Measurements from ENCODE around the gene CLDN11. TPM values are rescaled to one million over a fixed set of nuclear protein-coding genes. Genes with fewer than 3 reads are reported as not detected.

CLDN11 gene
- polyA plus RNA-seq, 2 donors: 0.49 to 1.2 TPM

GRCh38 chr3:170410428-170411029 lies 8.1 kb upstream of the CLDN11 start:
- Histone ChIP-seq H3K4me3 (ENCODE audit: low read depth in 1 of 2, low read length in 2 of 2) (no peak overlapping the region), H3K36me3 (ENCODE audit: control insufficient read depth in 2 of 2, insufficient read depth in 2 of 2, low read length in 1 of 2) (no peaks in the 10 kb centered on the region), H3K27ac (ENCODE audit: low read depth in 2 of 2, low read length in 1 of 2) (no peak overlapping the region), H3K9me3 (ENCODE audit: control insufficient read depth in 2 of 2, insufficient read depth in 1 of 2, low read depth in 1 of 2, low read length in 1 of 2) (no peaks in the 10 kb centered on the region), H3K4me1 (ENCODE audit: control insufficient read depth in 2 of 2, insufficient read depth in 2 of 2, low read length in 1 of 2) (no peaks in the 10 kb centered on the region), H3K27me3 (ENCODE audit: control insufficient read depth in 1 of 2, insufficient read depth in 2 of 2, low read length in 2 of 2) (no peaks in the 10 kb centered on the region)
- 57 to 58% methylated on average over 4 of the region's 4 CpGs for WGBS, 2 donors

- H3K27me3 ChIP-seq (ENCODE audit: control insufficient read depth in 1 of 2, insufficient read depth in 2 of 2, low read length in 2 of 2): peaks cover 0 to 3% of the 10 kb centered on the region in 2 donors
- no peaks in the 10 kb centered on the region for H3K36me3 ChIP-seq (ENCODE audit: control insufficient read depth in 2 of 2, insufficient read depth in 2 of 2, low read length in 1 of 2)
- H3K4me1 ChIP-seq (ENCODE audit: control insufficient read depth in 2 of 2, insufficient read depth in 2 of 2, low read length in 1 of 2): peaks cover 0 to 1% of the 10 kb centered on the region in 2 donors
- no peak overlapping the region for H3K27ac ChIP-seq (ENCODE audit: low read depth in 2 of 2, low read length in 1 of 2)
- no peak overlapping the region for H3K4me3 ChIP-seq (ENCODE audit: low read depth in 1 of 2, low read length in 2 of 2)
- WGBS, 2 donors: 96% methylated on average over 4 of the region's 4 CpGs
- no peaks in the 10 kb centered on the region for H3K9me3 ChIP-seq (ENCODE audit: control insufficient read depth in 2 of 2, insufficient read depth in 1 of 2, low read depth in 1 of 2, low read length in 1 of 2)
Observed at GRCh38 chr3:170413291-170413690, 5.4 kb upstream of the CLDN11 start.

DNA sequence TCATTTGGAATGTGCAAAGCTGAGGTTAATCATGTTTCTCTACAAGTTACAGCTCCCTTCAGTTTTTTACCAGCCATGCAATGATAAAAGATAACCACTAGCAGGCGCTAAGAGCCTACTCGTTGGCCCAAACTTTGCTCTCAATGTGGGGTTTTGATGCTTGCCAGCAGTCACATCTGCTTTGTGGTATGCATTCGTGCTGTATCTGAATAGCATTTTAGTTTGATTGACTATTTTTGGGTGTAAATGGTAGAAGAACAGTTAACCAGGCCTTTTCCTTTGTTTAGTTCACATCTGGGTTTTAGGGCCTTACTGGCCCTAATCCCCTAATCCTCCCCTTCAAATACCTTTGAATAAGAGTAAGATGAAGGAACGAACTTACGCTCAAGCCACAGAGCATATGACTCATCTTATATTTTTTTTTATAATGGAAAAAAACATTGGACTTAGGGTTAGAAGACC lies 4.4 kb upstream of the CLDN11 start:
- H3K27me3 ChIP-seq (ENCODE audit: control insufficient read depth in 1 of 2, insufficient read depth in 2 of 2, low read length in 2 of 2): peaks cover 0 to 3% of the 10 kb centered on the region in 2 donors
- H3K4me1 ChIP-seq (ENCODE audit: control insufficient read depth in 2 of 2, insufficient read depth in 2 of 2, low read length in 1 of 2): peaks cover 5 to 6% of the 10 kb centered on the region in 2 donors
- no peak overlapping the region for H3K27ac ChIP-seq (ENCODE audit: low read depth in 2 of 2, low read length in 1 of 2)
- H3K9me3 ChIP-seq (ENCODE audit: control insufficient read depth in 2 of 2, insufficient read depth in 1 of 2, low read depth in 1 of 2, low read length in 1 of 2): no peaks in the 10 kb centered on the region
- H3K4me3 ChIP-seq (ENCODE audit: low read depth in 1 of 2, low read length in 2 of 2): no peak overlapping the region
- H3K36me3 ChIP-seq (ENCODE audit: control insufficient read depth in 2 of 2, insufficient read depth in 2 of 2, low read length in 1 of 2): no peaks in the 10 kb centered on the region
- WGBS, 2 donors: 14 to 23% methylated on average over 5 of the region's 5 CpGs

DNA sequence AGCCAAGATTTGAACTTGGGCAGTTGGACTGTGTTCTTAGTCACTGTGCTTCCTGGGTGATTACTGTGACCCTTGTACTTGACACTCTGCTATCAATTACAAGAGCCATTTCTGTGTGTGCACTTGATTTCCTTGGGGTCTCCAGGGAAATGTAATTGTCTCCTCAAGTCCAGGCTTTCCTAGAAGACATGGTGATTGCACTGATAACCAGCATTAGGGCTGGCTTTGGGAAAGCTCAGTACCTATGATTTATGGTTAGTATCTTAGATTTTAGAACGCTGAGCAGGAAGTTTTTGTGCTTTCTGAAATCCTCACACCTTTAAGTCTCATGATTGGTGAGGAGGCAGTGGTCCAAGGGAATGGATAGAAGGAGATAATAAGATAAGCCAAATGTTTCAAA lies 1.6 kb upstream of the CLDN11 start:
- WGBS, 2 donors: 68 to 81% methylated on average over 1 of the region's 1 CpG
- H3K4me3 ChIP-seq (ENCODE audit: low read depth in 1 of 2, low read length in 2 of 2): no peak overlapping the region
- peaks cover 0 to 3% of the 10 kb centered on the region in 2 donors for H3K27me3 ChIP-seq (ENCODE audit: control insufficient read depth in 1 of 2, insufficient read depth in 2 of 2, low read length in 2 of 2)
- peaks cover 6 to 11% of the 10 kb centered on the region in 2 donors for H3K4me1 ChIP-seq (ENCODE audit: control insufficient read depth in 2 of 2, insufficient read depth in 2 of 2, low read length in 1 of 2)
- no peak overlapping the region for H3K27ac ChIP-seq (ENCODE audit: low read depth in 2 of 2, low read length in 1 of 2)
- H3K9me3 ChIP-seq (ENCODE audit: control insufficient read depth in 2 of 2, insufficient read depth in 1 of 2, low read depth in 1 of 2, low read length in 1 of 2): peaks cover 0 to 2% of the 10 kb centered on the region in 2 donors
- no peaks in the 10 kb centered on the region for H3K36me3 ChIP-seq (ENCODE audit: control insufficient read depth in 2 of 2, insufficient read depth in 2 of 2, low read length in 1 of 2)

- WGBS, 2 donors: 9 to 10% methylated on average over 58 of the region's 58 CpGs
- peak overlapping the region; percentile 19 to 53 for H3K4me3 ChIP-seq (ENCODE audit: low read depth in 1 of 2, low read length in 2 of 2)
- peak overlapping the region; percentile 24 to 62 for H3K27ac ChIP-seq (ENCODE audit: low read depth in 2 of 2, low read length in 1 of 2)
- peaks cover 0 to 2% of the 10 kb centered on the region in 2 donors for H3K9me3 ChIP-seq (ENCODE audit: control insufficient read depth in 2 of 2, insufficient read depth in 1 of 2, low read depth in 1 of 2, low read length in 1 of 2)
- H3K36me3 ChIP-seq (ENCODE audit: control insufficient read depth in 2 of 2, insufficient read depth in 2 of 2, low read length in 1 of 2): no peaks in the 10 kb centered on the region
- H3K4me1 ChIP-seq (ENCODE audit: control insufficient read depth in 2 of 2, insufficient read depth in 2 of 2, low read length in 1 of 2): peaks cover 6 to 11% of the 10 kb centered on the region in 2 donors
- peaks cover 0 to 3% of the 10 kb centered on the region in 2 donors for H3K27me3 ChIP-seq (ENCODE audit: control insufficient read depth in 1 of 2, insufficient read depth in 2 of 2, low read length in 2 of 2)
Observed at GRCh38 chr3:170419557-170420087, 954 bp downstream of the CLDN11 start.

- WGBS, 2 donors: 58 to 62% methylated on average over 17 of the region's 17 CpGs
- Histone ChIP-seq H3K36me3 (ENCODE audit: control insufficient read depth in 2 of 2, insufficient read depth in 2 of 2, low read length in 1 of 2) (no peaks in the 10 kb centered on the region), H3K27me3 (ENCODE audit: control insufficient read depth in 1 of 2, insufficient read depth in 2 of 2, low read length in 2 of 2) (peaks cover 0 to 3% of the 10 kb centered on the region in 2 donors), H3K4me3 (ENCODE audit: low read depth in 1 of 2, low read length in 2 of 2) (peak overlapping the region in 1 of 2 donors; percentile 19), H3K27ac (ENCODE audit: low read depth in 2 of 2, low read length in 1 of 2) (peak overlapping the region; percentile 17 to 62), H3K4me1 (ENCODE audit: control insufficient read depth in 2 of 2, insufficient read depth in 2 of 2, low read length in 1 of 2) (peaks cover 6 to 11% of the 10 kb centered on the region in 2 donors), H3K9me3 (ENCODE audit: control insufficient read depth in 2 of 2, insufficient read depth in 1 of 2, low read depth in 1 of 2, low read length in 1 of 2) (peaks cover 0 to 2% of the 10 kb centered on the region in 2 donors)
Observed at GRCh38 chr3:170420307-170420821, 1.7 kb downstream of the CLDN11 start.

DNA sequence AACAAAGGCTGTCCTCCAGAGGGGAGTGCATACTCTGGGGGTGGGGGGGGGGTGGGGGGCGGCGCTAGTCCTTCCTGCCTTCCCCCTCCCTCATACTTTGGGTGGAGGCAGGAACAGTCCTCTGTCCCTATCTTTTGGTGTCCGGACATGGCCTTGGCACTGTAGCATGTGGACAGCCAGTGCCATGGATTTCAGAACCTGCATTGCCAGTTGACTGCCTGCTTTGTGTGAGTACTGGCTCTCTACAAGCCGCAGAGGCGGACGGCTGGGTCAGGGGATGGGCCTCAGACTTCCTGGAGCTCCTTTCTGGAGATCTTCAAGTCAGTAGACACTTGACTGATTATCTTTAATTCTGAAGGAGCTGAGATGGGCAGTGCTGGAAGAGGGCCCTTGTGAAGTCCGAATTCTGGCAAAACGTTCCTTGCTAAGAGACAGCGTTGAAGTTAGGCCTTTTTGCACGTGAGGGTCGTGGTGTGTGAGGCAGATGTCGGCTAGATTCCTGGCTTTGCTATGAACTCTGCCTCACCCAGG lies 2.5 kb downstream of the CLDN11 start:
- WGBS, 2 donors: 62 to 71% methylated on average over 12 of the region's 12 CpGs
- H3K4me1 ChIP-seq (ENCODE audit: control insufficient read depth in 2 of 2, insufficient read depth in 2 of 2, low read length in 1 of 2): peaks cover 6 to 11% of the 10 kb centered on the region in 2 donors
- peak overlapping the region in 1 of 2 donors; percentile 27 for H3K27ac ChIP-seq (ENCODE audit: low read depth in 2 of 2, low read length in 1 of 2)
- peaks cover 0 to 2% of the 10 kb centered on the region in 2 donors for H3K9me3 ChIP-seq (ENCODE audit: control insufficient read depth in 2 of 2, insufficient read depth in 1 of 2, low read depth in 1 of 2, low read length in 1 of 2)
- H3K4me3 ChIP-seq (ENCODE audit: low read depth in 1 of 2, low read length in 2 of 2): peak overlapping the region in 1 of 2 donors; percentile 3
- H3K36me3 ChIP-seq (ENCODE audit: control insufficient read depth in 2 of 2, insufficient read depth in 2 of 2, low read length in 1 of 2): no peaks in the 10 kb centered on the region
- H3K27me3 ChIP-seq (ENCODE audit: control insufficient read depth in 1 of 2, insufficient read depth in 2 of 2, low read length in 2 of 2): peaks cover 0 to 3% of the 10 kb centered on the region in 2 donors

- no peak overlapping the region for H3K4me3 ChIP-seq (ENCODE audit: low read depth in 1 of 2, low read length in 2 of 2)
- H3K27ac ChIP-seq (ENCODE audit: low read depth in 2 of 2, low read length in 1 of 2): no peak overlapping the region
- peaks cover 6 to 11% of the 10 kb centered on the region in 2 donors for H3K4me1 ChIP-seq (ENCODE audit: control insufficient read depth in 2 of 2, insufficient read depth in 2 of 2, low read length in 1 of 2)
- no peaks in the 10 kb centered on the region for H3K36me3 ChIP-seq (ENCODE audit: control insufficient read depth in 2 of 2, insufficient read depth in 2 of 2, low read length in 1 of 2)
- peaks cover 0 to 3% of the 10 kb centered on the region in 2 donors for H3K27me3 ChIP-seq (ENCODE audit: control insufficient read depth in 1 of 2, insufficient read depth in 2 of 2, low read length in 2 of 2)
- H3K9me3 ChIP-seq (ENCODE audit: control insufficient read depth in 2 of 2, insufficient read depth in 1 of 2, low read depth in 1 of 2, low read length in 1 of 2): peaks cover 0 to 2% of the 10 kb centered on the region in 2 donors
- 70 to 84% methylated on average over 2 of the region's 2 CpGs for WGBS, 2 donors
Observed at GRCh38 chr3:170421758-170422157, 3.1 kb downstream of the CLDN11 start.

GRCh38 chr3:170423001-170423615 lies 4.4 kb downstream of the CLDN11 start:
- Histone ChIP-seq H3K4me3 (ENCODE audit: low read depth in 1 of 2, low read length in 2 of 2) (no peak overlapping the region), H3K36me3 (ENCODE audit: control insufficient read depth in 2 of 2, insufficient read depth in 2 of 2, low read length in 1 of 2) (no peaks in the 10 kb centered on the region), H3K9me3 (ENCODE audit: control insufficient read depth in 2 of 2, insufficient read depth in 1 of 2, low read depth in 1 of 2, low read length in 1 of 2) (peaks cover 0 to 2% of the 10 kb centered on the region in 2 donors), H3K27ac (ENCODE audit: low read depth in 2 of 2, low read length in 1 of 2) (no peak overlapping the region), H3K27me3 (ENCODE audit: control insufficient read depth in 1 of 2, insufficient read depth in 2 of 2, low read length in 2 of 2) (no peaks in the 10 kb centered on the region), H3K4me1 (ENCODE audit: control insufficient read depth in 2 of 2, insufficient read depth in 2 of 2, low read length in 1 of 2) (peaks cover 6 to 11% of the 10 kb centered on the region in 2 donors)
- WGBS, 2 donors: 87 to 97% methylated on average over 8 of the region's 8 CpGs

Measured in esophagus (tissue), 2 donors.